Measurements from ENCODE around the gene BLMH.
A peak's percentile ranks its signal among the peaks of the same experiment; 100 is the strongest.

BLMH gene

GRCh38 chr17:30225919-30226553 lies 65.7 kb downstream of the BLMH start:
- Histone ChIP-seq H3K79me2 (no peaks in the 10 kb centered on the region), H3K36me3 (ENCODE audit: control insufficient read depth, insufficient read depth, low read length) (no peaks in the 10 kb centered on the region), H3K4me2 (ENCODE audit: low read length) (peak overlapping the region; percentile 7), H3K4me1 (peaks cover 12% of the 10 kb centered on the region), H3K4me3 (ENCODE audit: low read depth, low read length) (peak overlapping the region; percentile 24), H3K27me3 (ENCODE audit: control insufficient read depth, insufficient read depth, low read length) (no peaks in the 10 kb centered on the region), H3K9me3 (ENCODE audit: control insufficient read depth, low read length) (no peaks in the 10 kb centered on the region), H3K9ac (no peak overlapping the region), H2AFZ (peak overlapping the region; percentile 70), H3K27ac (peak overlapping the region; percentile 64)
- TF ChIP-seq, protein P1, sequence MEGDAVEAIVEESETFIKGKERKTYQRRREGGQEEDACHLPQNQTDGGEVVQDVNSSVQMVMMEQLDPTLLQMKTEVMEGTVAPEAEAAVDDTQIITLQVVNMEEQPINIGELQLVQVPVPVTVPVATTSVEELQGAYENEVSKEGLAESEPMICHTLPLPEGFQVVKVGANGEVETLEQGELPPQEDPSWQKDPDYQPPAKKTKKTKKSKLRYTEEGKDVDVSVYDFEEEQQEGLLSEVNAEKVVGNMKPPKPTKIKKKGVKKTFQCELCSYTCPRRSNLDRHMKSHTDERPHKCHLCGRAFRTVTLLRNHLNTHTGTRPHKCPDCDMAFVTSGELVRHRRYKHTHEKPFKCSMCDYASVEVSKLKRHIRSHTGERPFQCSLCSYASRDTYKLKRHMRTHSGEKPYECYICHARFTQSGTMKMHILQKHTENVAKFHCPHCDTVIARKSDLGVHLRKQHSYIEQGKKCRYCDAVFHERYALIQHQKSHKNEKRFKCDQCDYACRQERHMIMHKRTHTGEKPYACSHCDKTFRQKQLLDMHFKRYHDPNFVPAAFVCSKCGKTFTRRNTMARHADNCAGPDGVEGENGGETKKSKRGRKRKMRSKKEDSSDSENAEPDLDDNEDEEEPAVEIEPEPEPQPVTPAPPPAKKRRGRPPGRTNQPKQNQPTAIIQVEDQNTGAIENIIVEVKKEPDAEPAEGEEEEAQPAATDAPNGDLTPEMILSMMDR (IDR thresholded peaks at IDR 0.05): no peak

- H3K27me3 ChIP-seq (ENCODE audit: control insufficient read depth, insufficient read depth, low read length): no peaks in the 10 kb centered on the region
- no peak overlapping the region for H3K4me3 ChIP-seq (ENCODE audit: low read depth, low read length)
- H2AFZ ChIP-seq: peak overlapping the region; percentile 70
- H3K9ac ChIP-seq: no peak overlapping the region
- peaks cover 12% of the 10 kb centered on the region for H3K4me1 ChIP-seq
- TF ChIP-seq, protein P1 (IDR thresholded peaks at IDR 0.05): no peak
- H3K27ac ChIP-seq: peak overlapping the region; percentile 64
- H3K9me3 ChIP-seq (ENCODE audit: control insufficient read depth, low read length): no peaks in the 10 kb centered on the region
- H3K4me2 ChIP-seq (ENCODE audit: low read length): no peak overlapping the region
- H3K36me3 ChIP-seq (ENCODE audit: control insufficient read depth, insufficient read depth, low read length): no peaks in the 10 kb centered on the region
- no peaks in the 10 kb centered on the region for H3K79me2 ChIP-seq
Observed at GRCh38 chr17:30225112-30225511, 66.6 kb downstream of the BLMH start.

DNA sequence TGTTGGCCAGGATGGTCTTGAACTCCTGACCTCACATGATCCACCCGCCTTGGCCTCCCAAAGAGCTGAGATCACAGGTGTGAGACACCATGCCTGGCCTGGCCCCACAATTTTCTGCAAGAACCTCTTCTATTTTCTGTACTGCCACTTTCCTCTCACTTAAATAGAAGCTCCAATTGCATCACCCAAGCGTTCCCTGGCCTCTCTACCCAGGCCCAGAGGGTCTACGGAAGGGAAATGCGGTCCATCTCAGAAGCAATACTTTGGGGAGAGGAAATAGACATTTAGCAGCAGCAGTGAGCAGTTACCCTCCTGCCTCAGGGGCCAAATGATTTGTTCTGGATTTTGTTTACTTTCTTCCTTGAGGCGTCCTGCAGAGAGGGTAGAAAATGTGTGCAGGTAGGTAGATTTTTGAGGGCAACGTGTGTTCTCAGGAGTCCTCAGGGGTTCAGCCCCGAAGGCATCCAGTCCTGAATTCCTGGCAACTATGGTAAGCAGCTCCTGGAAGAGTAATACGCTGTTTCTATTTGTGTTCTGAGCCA lies 67.3 kb downstream of the BLMH start:
- H3K4me1 ChIP-seq: peaks cover 12% of the 10 kb centered on the region
- no peaks in the 10 kb centered on the region for H3K9me3 ChIP-seq (ENCODE audit: control insufficient read depth, low read length)
- H3K9ac ChIP-seq: no peak overlapping the region
- TF ChIP-seq, protein P1 (IDR thresholded peaks at IDR 0.05): no peak
- no peaks in the 10 kb centered on the region for H3K27me3 ChIP-seq (ENCODE audit: control insufficient read depth, insufficient read depth, low read length)
- H3K4me3 ChIP-seq (ENCODE audit: low read depth, low read length): no peak overlapping the region
- H2AFZ ChIP-seq: peak overlapping the region; percentile 70
- no peaks in the 10 kb centered on the region for H3K79me2 ChIP-seq
- H3K4me2 ChIP-seq (ENCODE audit: low read length): no peak overlapping the region
- no peaks in the 10 kb centered on the region for H3K36me3 ChIP-seq (ENCODE audit: control insufficient read depth, insufficient read depth, low read length)
- no peak overlapping the region for H3K27ac ChIP-seq

DNA sequence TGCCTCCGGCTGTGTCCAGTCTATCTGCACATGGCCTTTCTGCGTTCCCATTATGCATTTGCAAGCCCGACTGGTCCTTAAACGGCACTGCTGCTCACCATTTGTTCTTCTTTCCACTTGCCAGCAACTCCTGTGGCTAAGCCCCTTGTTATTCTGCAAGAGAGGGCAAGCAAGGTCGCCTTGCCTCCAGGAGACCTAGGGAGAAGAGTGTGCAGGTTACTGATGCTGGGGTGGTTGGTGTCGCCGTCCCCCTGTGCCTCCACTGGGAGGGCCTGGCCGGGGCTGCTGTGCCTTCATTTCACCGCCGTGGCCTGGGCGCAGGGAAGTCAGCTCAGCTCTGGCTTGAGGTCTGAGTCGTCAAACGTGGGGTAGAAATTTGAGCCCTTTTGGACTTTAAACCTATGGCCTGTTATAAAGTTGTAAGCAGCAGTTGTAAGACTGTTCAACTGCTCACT lies 69.0 kb downstream of the BLMH start:
- Histone ChIP-seq H3K9ac (no peak overlapping the region), H3K4me3 (ENCODE audit: low read depth, low read length) (no peak overlapping the region)
- TF ChIP-seq, protein P1 (IDR thresholded peaks at IDR 0.05): no peak

GRCh38 chr17:30222251-30222650 lies 69.5 kb downstream of the BLMH start:
- Histone ChIP-seq H3K9me3 (ENCODE audit: control insufficient read depth, low read length) (no peaks in the 10 kb centered on the region), H3K79me2 (no peaks in the 10 kb centered on the region), H2AFZ (no peak overlapping the region), H3K4me2 (ENCODE audit: low read length) (no peak overlapping the region), H3K36me3 (ENCODE audit: control insufficient read depth, insufficient read depth, low read length) (no peaks in the 10 kb centered on the region), H3K4me1 (peaks cover 12% of the 10 kb centered on the region), H3K27ac (no peak overlapping the region), H3K27me3 (ENCODE audit: control insufficient read depth, insufficient read depth, low read length) (no peaks in the 10 kb centered on the region), H3K9ac (no peak overlapping the region), H3K4me3 (ENCODE audit: low read depth, low read length) (no peak overlapping the region)
- TF ChIP-seq, protein P1 (IDR thresholded peaks at IDR 0.05): no peak

More for the DNA sequence above, 69.0 kb downstream of the BLMH start:
- no peak overlapping the region for H3K4me2 ChIP-seq (ENCODE audit: low read length)
- H3K27me3 ChIP-seq (ENCODE audit: control insufficient read depth, insufficient read depth, low read length): no peaks in the 10 kb centered on the region
- peaks cover 12% of the 10 kb centered on the region for H3K4me1 ChIP-seq
- no peak overlapping the region for H2AFZ ChIP-seq
- H3K79me2 ChIP-seq: no peaks in the 10 kb centered on the region
- H3K36me3 ChIP-seq (ENCODE audit: control insufficient read depth, insufficient read depth, low read length): no peaks in the 10 kb centered on the region
- no peaks in the 10 kb centered on the region for H3K9me3 ChIP-seq (ENCODE audit: control insufficient read depth, low read length)
- no peak overlapping the region for H3K27ac ChIP-seq
